Stimulated activated CD4-positive, alpha-beta T cell treated with anti-CD3 and anti-CD28 coated beads, TNF-alpha, amount 100 ng/mL, for 24 hours (primary cell): ENCODE measurements around the gene LRRC31.

Source experiments
- DNase-seq, 3 experiments: peaks; one replicate each; pipeline ENCODE4 v3.0.0-alpha.2; 2020; ENCODE audit warnings: low read depth in 3 of 3

Gene LRRC31

GRCh38 chr3:169863458-169863899, 6.3 kb downstream of the LRRC31 start:
- peak; percentile 37 to 65 (median 39) for DNase-seq

- DNase-seq, result no peak
Observed at GRCh38 chr3:169861871-169862270, 7.9 kb downstream of the LRRC31 start.

- no peak for DNase-seq
Observed at GRCh38 chr3:169857811-169858210, 11.9 kb downstream of the LRRC31 start.

- no peak for DNase-seq
Observed at GRCh38 chr3:169855514-169855913, 14.2 kb downstream of the LRRC31 start.

GRCh38 chr3:169850618-169851017, 19.1 kb downstream of the LRRC31 start:
- no peak for DNase-seq

- DNase-seq, result no peak
Observed at GRCh38 chr3:169848741-169849140, 21.0 kb downstream of the LRRC31 start.

GRCh38 chr3:169847896-169848295, 21.8 kb downstream of the LRRC31 start:
- DNase-seq, result no peak

- no peak for DNase-seq
Observed at GRCh38 chr3:169846458-169847193, 23.1 kb downstream of the LRRC31 start.

GRCh38 chr3:169842960-169843359, 26.8 kb downstream of the LRRC31 start:
- no peak for DNase-seq

- DNase-seq, result no peak
Observed at GRCh38 chr3:169841171-169841570, 28.6 kb downstream of the LRRC31 start.

GRCh38 chr3:169838511-169839030, 31.2 kb downstream of the LRRC31 start:
- DNase-seq, result no peak

- no peak for DNase-seq
Observed at GRCh38 chr3:169836942-169837275, 32.8 kb downstream of the LRRC31 start.

- no peak for DNase-seq
Observed at GRCh38 chr3:169836078-169836941, 33.4 kb downstream of the LRRC31 start.

GRCh38 chr3:169835533-169835932, 34.2 kb downstream of the LRRC31 start:
- DNase-seq, result no peak

- no peak for DNase-seq
Observed at GRCh38 chr3:169827712-169828111, 42.0 kb downstream of the LRRC31 start.

GRCh38 chr3:169825316-169825715, 44.4 kb downstream of the LRRC31 start:
- no peak for DNase-seq

- DNase-seq, result no peak
Observed at GRCh38 chr3:169822983-169823382, 46.8 kb downstream of the LRRC31 start.

GRCh38 chr3:169822540-169822939, 47.2 kb downstream of the LRRC31 start:
- DNase-seq, result no peak

GRCh38 chr3:169822091-169822490, 47.6 kb downstream of the LRRC31 start:
- no peak for DNase-seq

GRCh38 chr3:169818316-169818715, 51.4 kb downstream of the LRRC31 start:
- DNase-seq, result no peak

- no peak for DNase-seq
Observed at GRCh38 chr3:169815590-169816150, 54.1 kb downstream of the LRRC31 start.

- DNase-seq, result peak; percentile 45 to 70 (median 45)
Observed at GRCh38 chr3:169813757-169814517, 55.8 kb downstream of the LRRC31 start.
